A549 treated with AZD2906 at 1 μM for 4 hours (cell line): ENCODE data around the gene PTPRH. TPM values are rescaled to one million over a fixed set of nuclear protein-coding genes. Genes with fewer than 3 reads are reported as not detected.

ENCODE experiments used
- total RNA-seq: library from RNA; stranded (reverse); fragments of 200-300 nt; extraction: Qiagen RNA extraction; gene quantifications from 5 replicates; pipeline ENCODE4 v1.2.3, GENCODE V29; 2022

Gene PTPRH, protein sequence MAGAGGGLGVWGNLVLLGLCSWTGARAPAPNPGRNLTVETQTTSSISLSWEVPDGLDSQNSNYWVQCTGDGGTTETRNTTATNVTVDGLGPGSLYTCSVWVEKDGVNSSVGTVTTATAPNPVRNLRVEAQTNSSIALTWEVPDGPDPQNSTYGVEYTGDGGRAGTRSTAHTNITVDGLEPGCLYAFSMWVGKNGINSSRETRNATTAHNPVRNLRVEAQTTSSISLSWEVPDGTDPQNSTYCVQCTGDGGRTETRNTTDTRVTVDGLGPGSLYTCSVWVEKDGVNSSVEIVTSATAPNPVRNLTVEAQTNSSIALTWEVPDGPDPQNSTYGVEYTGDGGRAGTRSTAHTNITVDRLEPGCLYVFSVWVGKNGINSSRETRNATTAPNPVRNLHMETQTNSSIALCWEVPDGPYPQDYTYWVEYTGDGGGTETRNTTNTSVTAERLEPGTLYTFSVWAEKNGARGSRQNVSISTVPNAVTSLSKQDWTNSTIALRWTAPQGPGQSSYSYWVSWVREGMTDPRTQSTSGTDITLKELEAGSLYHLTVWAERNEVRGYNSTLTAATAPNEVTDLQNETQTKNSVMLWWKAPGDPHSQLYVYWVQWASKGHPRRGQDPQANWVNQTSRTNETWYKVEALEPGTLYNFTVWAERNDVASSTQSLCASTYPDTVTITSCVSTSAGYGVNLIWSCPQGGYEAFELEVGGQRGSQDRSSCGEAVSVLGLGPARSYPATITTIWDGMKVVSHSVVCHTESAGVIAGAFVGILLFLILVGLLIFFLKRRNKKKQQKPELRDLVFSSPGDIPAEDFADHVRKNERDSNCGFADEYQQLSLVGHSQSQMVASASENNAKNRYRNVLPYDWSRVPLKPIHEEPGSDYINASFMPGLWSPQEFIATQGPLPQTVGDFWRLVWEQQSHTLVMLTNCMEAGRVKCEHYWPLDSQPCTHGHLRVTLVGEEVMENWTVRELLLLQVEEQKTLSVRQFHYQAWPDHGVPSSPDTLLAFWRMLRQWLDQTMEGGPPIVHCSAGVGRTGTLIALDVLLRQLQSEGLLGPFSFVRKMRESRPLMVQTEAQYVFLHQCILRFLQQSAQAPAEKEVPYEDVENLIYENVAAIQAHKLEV
- total RNA-seq = 2.8 to 4.5 TPM (median 3.7 TPM) in 5 replicates

GRCh38 chr19:55208880-55209692, at the start of gene PTPRH:
Gene PTPRH, minus strand, starts transcription at chr19:55209501. Its CDS starts 68 bp downstream, at chr19:55209433.

DNA sequence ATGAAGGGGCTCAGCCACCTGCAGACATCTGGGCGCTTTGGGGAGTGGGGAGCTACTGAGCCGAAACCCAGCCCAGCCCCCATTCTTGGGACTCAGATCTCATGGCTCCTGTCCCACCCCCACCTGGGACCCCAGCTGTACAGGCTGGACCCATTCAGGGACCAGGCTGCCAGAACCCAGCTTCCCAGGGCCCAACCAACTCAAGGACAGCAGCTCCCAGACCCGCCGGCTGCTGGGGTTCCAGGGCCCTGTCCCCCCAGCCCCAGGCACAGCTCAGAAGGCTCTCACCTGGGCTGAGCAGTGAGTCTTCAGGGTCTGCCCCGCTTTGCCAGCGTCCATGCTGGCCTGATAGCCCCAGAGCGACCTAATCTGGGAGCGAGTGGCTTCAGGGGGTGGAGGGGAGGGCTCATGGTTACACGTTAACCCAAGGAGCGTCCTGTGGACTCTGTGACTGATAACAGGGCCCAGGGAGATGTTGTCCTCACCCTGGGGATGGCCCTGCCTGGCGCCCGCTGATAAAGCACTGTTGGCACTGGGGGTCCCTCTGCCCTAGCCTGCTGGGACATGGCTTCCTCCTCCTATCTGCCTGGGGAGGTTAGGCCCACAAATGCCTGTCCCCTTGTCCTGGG, 19.2 kb upstream of the PTPRH start, which contains the start of gene TMEM86B:
Gene TMEM86B, minus strand, starts transcription at position 361 of the 629 bp plus-strand sequence. Its CDS starts 22 bp downstream, at position 339.

GRCh38 chr19:55179606-55180484, 29.5 kb downstream of the PTPRH start, which contains the start of gene SYT5:
Gene SYT5, minus strand, starts transcription at chr19:55180289. Its CDS starts 1,248 bp downstream, at chr19:55179041.

DNA sequence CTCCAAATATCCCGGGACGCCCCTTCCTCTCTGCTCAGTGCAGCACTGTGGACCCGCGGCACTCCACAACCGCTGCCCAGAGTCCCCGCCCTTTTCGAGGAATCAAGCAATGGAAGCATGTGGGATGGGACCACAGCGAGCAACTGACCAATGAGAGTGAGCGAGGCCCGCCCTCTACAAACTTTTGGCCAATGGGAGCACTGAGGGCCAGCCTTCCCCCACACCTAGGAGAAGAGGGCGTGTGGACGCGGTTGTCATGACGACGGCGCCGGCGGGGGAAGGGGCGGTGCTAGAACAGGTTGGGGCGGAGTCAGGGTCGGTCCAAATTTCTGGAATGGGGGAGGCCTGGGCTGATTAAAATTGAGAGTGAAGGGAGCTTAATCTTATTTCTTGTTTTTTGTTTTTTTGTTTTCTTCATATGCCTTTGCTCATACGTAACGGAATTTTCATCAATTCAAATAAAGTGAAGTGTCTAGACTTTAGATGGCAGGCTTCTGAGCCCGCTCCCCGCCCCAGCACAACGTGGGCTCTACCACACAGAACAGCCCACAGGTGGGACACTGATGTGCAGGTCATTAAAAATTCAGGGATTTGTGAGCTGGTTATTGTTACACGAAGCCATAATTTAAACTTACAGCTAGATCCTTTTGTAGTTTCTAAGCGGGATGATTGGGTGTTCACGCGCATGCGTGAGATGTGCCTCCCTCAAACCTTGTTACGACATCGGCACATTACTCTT, 42.6 kb downstream of the PTPRH start, which contains the start of gene DNAAF3:
Gene DNAAF3, minus strand, starts transcription at position 84 of the 739 bp plus-strand sequence. CDS start 200 bp downstream, outside the sequence.

GRCh38 chr19:55157064-55157908, 52.0 kb downstream of the PTPRH start, which contains the start of gene TNNI3:
Gene TNNI3, minus strand, starts transcription at chr19:55157732. Its CDS starts 143 bp downstream, at chr19:55157589.

GRCh38 chr19:55149078-55150003, 60.0 kb downstream of the PTPRH start, which contains the start of gene TNNT1:
Gene TNNT1, minus strand, starts transcription at chr19:55149206. Its CDS starts 2,049 bp downstream, at chr19:55147157.

Other genes with a start within 250 kb of the PTPRH start
- 24.7 to 26.9 TPM (median 25.3 TPM) in 5 replicates for gene NLRP2, start 243.1 kb downstream of the PTPRH start, total RNA-seq
- gene GP6, start 171.2 kb downstream of the PTPRH start, total RNA-seq = 0.04 to 0.23 TPM (median 0.07 TPM) in 5 replicates
- gene RDH13, start 146.4 kb downstream of the PTPRH start, total RNA-seq = 16.3 to 22.1 TPM (median 20.4 TPM) in 5 replicates
- gene EPS8L1, start 133.6 kb downstream of the PTPRH start, total RNA-seq = 3.2 to 6.5 TPM (median 5.6 TPM) in 5 replicates
- 55.2 to 86.5 TPM (median 80.7 TPM) in 5 replicates for gene PPP1R12C, start 91.9 kb downstream of the PTPRH start, total RNA-seq
- 108 to 151 TPM (median 139 TPM) in 5 replicates for gene TNNT1, start 60.3 kb downstream of the PTPRH start, total RNA-seq
- gene TNNI3, start 51.8 kb downstream of the PTPRH start, total RNA-seq = 5.9 to 8.2 TPM (median 7.5 TPM) in 5 replicates
- 4.6 to 5.9 TPM (median 5.4 TPM) in 5 replicates for gene DNAAF3, start 42.9 kb downstream of the PTPRH start, total RNA-seq
- gene SYT5, start 29.2 kb downstream of the PTPRH start, total RNA-seq = 1.9 to 5.0 TPM (median 3.5 TPM) in 5 replicates
- 1.8 to 4.7 TPM (median 4.1 TPM) in 5 replicates for gene TMEM86B, start 19.3 kb upstream of the PTPRH start, total RNA-seq
- gene PPP6R1, start 49.5 kb upstream of the PTPRH start, total RNA-seq = 84.6 to 114 TPM (median 113 TPM) in 5 replicates
- 121 to 154 TPM (median 139 TPM) in 5 replicates for gene HSPBP1, start 70.6 kb upstream of the PTPRH start, total RNA-seq
- 2.8 to 3.4 TPM (median 3.3 TPM) in 5 replicates for gene BRSK1, start 74.5 kb upstream of the PTPRH start, total RNA-seq
- not detected in 5 replicates for gene TMEM150B, start 115.8 kb upstream of the PTPRH start, total RNA-seq
- gene KMT5C, start 130.4 kb upstream of the PTPRH start, total RNA-seq = 5.2 to 6.3 TPM (median 6.0 TPM) in 5 replicates
- gene COX6B2, start 145.2 kb upstream of the PTPRH start, total RNA-seq = 0.61 to 1.1 TPM (median 0.83 TPM) in 5 replicates
- 0.03 to 0.14 TPM (median 0.12 TPM) in 5 replicates for gene GARIN5B, start 153.8 kb upstream of the PTPRH start, total RNA-seq
- gene IL11, start 161.0 kb upstream of the PTPRH start, total RNA-seq = 9.6 to 11.2 TPM (median 10.5 TPM) in 5 replicates
- 0.93 to 2.2 TPM (median 1.3 TPM) in 5 replicates for gene TMEM190, start 167.3 kb upstream of the PTPRH start, total RNA-seq
- gene TMEM238, start 174.8 kb upstream of the PTPRH start, total RNA-seq = 2.0 to 9.6 TPM (median 7.8 TPM) in 5 replicates
- 2,614 to 2,914 TPM (median 2,802 TPM) in 5 replicates for gene RPL28, start 176.4 kb upstream of the PTPRH start, total RNA-seq
- 270 to 454 TPM (median 404 TPM) in 5 replicates for gene UBE2S, start 198.3 kb upstream of the PTPRH start, total RNA-seq
- gene SHISA7, start 233.8 kb upstream of the PTPRH start, total RNA-seq = 0.01 TPM in 1 of 5 replicates, not detected in the others